Thyroid gland (tissue), 4 donors: Measurements from ENCODE around the gene IMPA2. TPM values are rescaled to one million over a fixed set of nuclear protein-coding genes. Genes with fewer than 3 reads are reported as not detected.

Experiments used
- DNase-seq, 2 donors: peaks; one replicate each; pipeline ENCODE4 v3.0.0-alpha.2; 2019
- H3K27ac ChIP-seq, 3 donors: fragments of 200-600 bp; sonication (generic); 1 replicate in 2 of 3; 2 replicates in 1 of 3; pipeline ENCODE4 v1.5.1; 2016 to 2019; ENCODE audit warnings: mild to moderate bottlenecking in 1 of 3, moderate library complexity in 1 of 3
- H3K27me3 ChIP-seq: fragments of 200-600 bp; sonication (generic); one replicate; pipeline ENCODE4 v1.5.1; 2019
- H3K36me3 ChIP-seq, 2 donors: fragments of 200-600 bp; sonication (generic); one replicate each; pipeline ENCODE4 v1.5.1; 2016 to 2019
- H3K4me1 ChIP-seq, 2 donors: fragments of 200-600 bp; sonication (generic); one replicate each; pipeline ENCODE4 v1.5.1; 2017 to 2019
- H3K4me3 ChIP-seq, 3 donors: fragments of 200-600 bp; sonication (generic); replicated peaks in 1 of 3; 1 replicate in 2 of 3; 2 replicates in 1 of 3; pipeline ENCODE4 v1.5.1; 2016; ENCODE audit warnings: mild to moderate bottlenecking in 1 of 3
- H3K9me3 ChIP-seq: fragments of 200-600 bp; sonication (generic); one replicate; pipeline ENCODE4 v1.5.1; 2017
- POLR2A ChIP-seq, 2 donors: fragments of 450-650 bp; IDR thresholded peaks; one replicate each; pipeline ENCODE4 v1.6.1; 2017; ENCODE audit warnings: antibody characterized with exemption in 2 of 2, mild to moderate bottlenecking in 2 of 2, moderate library complexity in 1 of 2
- whole genome bisulfite sequencing, 2 donors: methylation state at CpG; one replicate each; pipeline ENCODE4 v1.1.5; 2017; 5-methylcytosine and 5-hydroxymethylcytosine counted together
- intact Hi-C: fragments of 100-400 bp; cut with DNase I; formaldehyde crosslinking; loops from one replicate; pipeline ENCODE4 v1.15.1; 2023
- total RNA-seq, 4 donors: library from RNA; depleted of rRNA; stranded (reverse); fragments of >200 nt; gene quantifications; one replicate each; pipeline ENCODE4 v1.2.3, GENCODE V29; 2016
- TF ChIP-seq, protein P1 (sequence below), 6 experiments: fragments of 200-600 bp in 3 of 6; fragments of 450-650 bp in 3 of 6; sonication (generic) in 3 of 6; IDR thresholded peaks; one replicate each; pipeline ENCODE4 v1.5.1; 2016 to 2019; ENCODE audit warnings: antibody characterized with exemption in 6 of 6, mild to moderate bottlenecking in 2 of 6, inconsistent platforms in 1 of 6, moderate library complexity in 1 of 6

Gene IMPA2
- total RNA-seq, 4 donors from 2014 or later: 42.5 to 75.8 (median 54.3) TPM

DNA sequence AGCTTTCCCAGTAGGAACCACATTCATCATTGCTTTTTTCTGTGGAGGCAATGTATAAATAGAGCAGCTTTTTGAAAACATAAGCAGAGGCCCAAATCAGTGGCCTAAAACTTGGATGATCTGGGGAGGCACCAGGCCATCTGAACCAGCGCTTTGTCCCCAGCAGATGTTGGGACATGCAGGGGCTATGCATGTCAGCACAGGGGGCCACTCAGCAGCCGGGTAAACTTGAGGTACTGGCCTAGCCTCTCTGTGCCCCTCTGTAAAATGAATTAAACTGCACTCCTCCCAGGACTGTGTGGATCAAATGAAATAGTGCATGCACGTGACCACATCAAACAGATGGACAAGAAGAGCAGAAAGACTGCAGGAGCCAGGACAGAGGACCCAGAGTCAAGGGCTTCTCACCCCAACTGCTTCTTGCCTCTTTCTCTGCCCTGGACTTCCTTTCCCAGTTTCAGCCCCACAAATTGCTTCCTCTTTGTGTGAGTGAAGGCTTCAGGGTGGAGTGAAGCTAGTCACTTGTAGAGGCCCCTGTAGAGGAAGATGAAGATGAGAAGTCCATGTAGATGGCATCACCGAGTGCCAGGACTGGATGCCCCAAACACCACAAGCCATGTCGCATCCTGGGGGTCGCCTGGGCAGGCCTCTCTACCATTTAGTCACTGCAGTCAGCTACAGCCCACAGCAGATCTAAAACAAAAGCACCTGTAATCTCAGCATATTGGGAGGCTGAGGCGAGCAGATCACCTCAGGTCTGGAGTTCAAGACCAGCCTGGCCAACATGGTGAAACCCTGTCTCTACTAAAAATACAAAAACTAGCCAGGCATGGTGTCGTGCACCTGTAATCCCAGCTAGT, 53.2 kb downstream of the IMPA2 start:
- WGBS, 2 donors: 89 to 95% methylated on average over 8 of the region's 8 CpGs
- H3K36me3 ChIP-seq: no peaks in the 10 kb centered on the region
- no peaks in the 10 kb centered on the region for H3K9me3 ChIP-seq
- no peak for DNase-seq
- H3K27ac ChIP-seq: peak overlapping the region in 1 of 3 donors; percentile 3
- intact Hi-C loops: loop anchor here (5.0 kb wide), 2 partner anchors 37 to 97 kb away; no protein-coding TSS in a partner anchor
- H3K4me1 ChIP-seq: peaks cover 12 to 29% of the 10 kb centered on the region in 2 donors
- H3K27me3 ChIP-seq: no peaks in the 10 kb centered on the region
- TF ChIP-seq POLR2A (IDR thresholded peaks at IDR 0.05): no peak
- TF ChIP-seq, protein P1, sequence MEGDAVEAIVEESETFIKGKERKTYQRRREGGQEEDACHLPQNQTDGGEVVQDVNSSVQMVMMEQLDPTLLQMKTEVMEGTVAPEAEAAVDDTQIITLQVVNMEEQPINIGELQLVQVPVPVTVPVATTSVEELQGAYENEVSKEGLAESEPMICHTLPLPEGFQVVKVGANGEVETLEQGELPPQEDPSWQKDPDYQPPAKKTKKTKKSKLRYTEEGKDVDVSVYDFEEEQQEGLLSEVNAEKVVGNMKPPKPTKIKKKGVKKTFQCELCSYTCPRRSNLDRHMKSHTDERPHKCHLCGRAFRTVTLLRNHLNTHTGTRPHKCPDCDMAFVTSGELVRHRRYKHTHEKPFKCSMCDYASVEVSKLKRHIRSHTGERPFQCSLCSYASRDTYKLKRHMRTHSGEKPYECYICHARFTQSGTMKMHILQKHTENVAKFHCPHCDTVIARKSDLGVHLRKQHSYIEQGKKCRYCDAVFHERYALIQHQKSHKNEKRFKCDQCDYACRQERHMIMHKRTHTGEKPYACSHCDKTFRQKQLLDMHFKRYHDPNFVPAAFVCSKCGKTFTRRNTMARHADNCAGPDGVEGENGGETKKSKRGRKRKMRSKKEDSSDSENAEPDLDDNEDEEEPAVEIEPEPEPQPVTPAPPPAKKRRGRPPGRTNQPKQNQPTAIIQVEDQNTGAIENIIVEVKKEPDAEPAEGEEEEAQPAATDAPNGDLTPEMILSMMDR (IDR thresholded peaks at IDR 0.05): no peak
- no peak overlapping the region for H3K4me3 ChIP-seq

DNA sequence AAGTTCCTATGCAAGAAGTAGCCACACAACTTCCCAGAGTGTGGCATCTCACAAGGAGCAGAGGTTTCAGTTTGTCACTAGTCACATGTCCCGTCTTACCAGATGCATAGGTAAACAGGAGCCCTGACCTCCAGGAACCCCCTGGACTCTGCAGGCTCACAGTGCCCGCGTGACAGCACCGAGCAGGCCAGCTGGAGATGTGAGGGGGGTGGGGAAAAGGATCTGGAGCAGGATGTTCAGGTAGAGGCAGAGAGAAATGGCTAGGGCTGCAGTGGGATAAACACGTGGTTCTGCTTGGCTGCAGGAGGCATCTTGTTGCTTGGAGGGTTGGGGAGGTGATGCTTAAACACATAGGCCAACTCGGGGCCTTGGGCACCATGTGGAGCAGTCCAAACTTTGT, 54.2 kb downstream of the IMPA2 start:
- intact Hi-C loops: loop anchor here (5.0 kb wide), 2 partner anchors 38 to 98 kb away; no protein-coding TSS in a partner anchor
- Histone ChIP-seq H3K27ac (no peak overlapping the region), H3K27me3 (no peaks in the 10 kb centered on the region), H3K9me3 (no peaks in the 10 kb centered on the region), H3K4me1 (peaks cover 12 to 29% of the 10 kb centered on the region in 2 donors), H3K4me3 (no peak overlapping the region), H3K36me3 (no peaks in the 10 kb centered on the region)
- WGBS, 2 donors: 69 to 72% methylated on average over 6 of the region's 6 CpGs
- no peak for DNase-seq
- no peak for TF ChIP-seq POLR2A (IDR thresholded peaks at IDR 0.05)
- TF ChIP-seq, protein P1 (IDR thresholded peaks at IDR 0.05): no peak

DNA sequence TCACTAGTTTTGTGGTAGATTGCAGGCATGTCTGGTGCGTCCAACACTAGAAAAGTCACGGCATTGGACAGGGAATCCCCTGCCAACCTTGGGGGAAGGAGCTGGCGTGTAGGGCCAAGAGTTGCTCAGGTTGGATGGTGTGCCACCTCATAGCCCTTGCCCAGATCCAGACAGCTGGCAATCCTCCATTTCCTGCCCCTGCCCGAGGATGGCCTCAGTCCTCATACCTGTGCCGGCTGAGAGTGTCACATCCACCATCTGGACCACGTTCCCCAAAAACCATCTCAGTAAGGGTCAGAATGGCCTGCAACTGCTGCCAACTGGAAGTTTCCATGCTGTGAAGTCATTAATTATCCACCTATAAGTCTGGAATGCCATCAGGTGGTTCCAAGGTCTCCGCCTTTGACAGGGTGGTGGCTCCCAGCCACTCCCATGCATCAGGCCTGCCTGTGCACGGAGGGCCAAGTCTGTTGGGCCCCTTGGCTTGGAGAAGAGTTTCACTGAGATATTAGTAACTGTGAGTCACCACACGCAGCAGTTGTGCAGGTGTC, 55.0 kb downstream of the IMPA2 start:
- Histone ChIP-seq H3K27me3 (no peaks in the 10 kb centered on the region), H3K4me3 (no peak overlapping the region), H3K9me3 (no peaks in the 10 kb centered on the region), H3K4me1 (peaks cover 12 to 24% of the 10 kb centered on the region in 2 donors), H3K27ac (no peak overlapping the region), H3K36me3 (no peaks in the 10 kb centered on the region)
- intact Hi-C loops: loop anchor here (5.0 kb wide), 2 partner anchors 39 to 99 kb away; no protein-coding TSS in a partner anchor
- WGBS, 2 donors: 65 to 75% methylated on average over 6 to 8 of the region's 9 CpGs
- TF ChIP-seq, protein P1 (IDR thresholded peaks at IDR 0.05): no peak
- TF ChIP-seq POLR2A (IDR thresholded peaks at IDR 0.05): no peak
- no peak for DNase-seq

DNA sequence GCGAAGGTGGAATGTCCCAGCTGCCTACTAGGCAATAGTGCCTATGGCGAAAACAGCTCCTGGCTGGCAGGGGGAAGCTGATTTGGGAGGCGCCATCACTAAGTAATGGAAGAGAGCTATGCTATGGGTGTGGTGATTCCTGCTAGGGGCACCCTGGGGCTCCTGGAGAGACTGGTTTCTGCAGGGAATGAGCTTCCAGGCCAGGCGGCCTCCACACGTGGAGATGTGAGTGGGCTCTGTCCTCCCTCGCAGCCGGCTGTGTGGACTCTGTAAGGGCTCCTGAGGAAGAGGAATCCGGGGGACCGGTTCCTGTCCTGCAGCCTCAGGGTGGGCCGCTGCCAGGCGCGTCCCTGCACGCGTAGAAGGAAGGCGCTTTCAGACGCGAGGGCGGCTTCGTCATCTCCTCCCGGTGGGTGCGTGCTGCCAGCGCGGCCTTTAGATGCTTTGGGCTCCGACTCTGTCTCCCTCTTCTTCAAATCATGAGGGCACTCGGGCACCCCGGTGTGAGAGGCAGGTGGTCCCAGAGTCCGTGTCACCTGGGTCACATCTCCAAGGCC, 56.9 kb downstream of the IMPA2 start:
- H3K27me3 ChIP-seq: no peaks in the 10 kb centered on the region
- H3K36me3 ChIP-seq: no peaks in the 10 kb centered on the region
- peak overlapping the region in 1 of 3 donors; percentile 23 for H3K4me3 ChIP-seq
- H3K9me3 ChIP-seq: no peaks in the 10 kb centered on the region
- no peak for DNase-seq
- TF ChIP-seq, protein P1 (IDR thresholded peaks at IDR 0.05): no peak
- no peak for TF ChIP-seq POLR2A (IDR thresholded peaks at IDR 0.05)
- 68 to 95% methylated on average over 4 to 27 of the region's 27 CpGs for WGBS, 2 donors
- H3K4me1 ChIP-seq: peaks cover 7 to 9% of the 10 kb centered on the region in 2 donors
- intact Hi-C loops: loop anchor here (5.0 kb wide), 2 partner anchors 41 to 101 kb away; no protein-coding TSS in a partner anchor
- H3K27ac ChIP-seq: peak overlapping the region in 1 of 3 donors; percentile 40
